Stimulated activated CD4-positive, alpha-beta T cell treated with anti-CD3 and anti-CD28 coated beads, Interleukin-2, amount 100 ng/mL, for 48 hours (primary cell): ENCODE measurements around the gene C2orf69.

Experiments
- DNase-seq, 2 donors: peaks; one replicate each; pipeline ENCODE4 v3.0.0-alpha.2; 2020

Gene C2orf69

GRCh38 chr2:199916980-199917379 is 5.9 kb downstream of the C2orf69 start:
- DNase-seq: no peak

GRCh38 chr2:199922856-199923255 is 11.8 kb downstream of the C2orf69 start:
- no peak for DNase-seq

- no peak for DNase-seq
These were observed 12.8 kb downstream of the C2orf69 start for GRCh38 chr2:199923924-199924323.

GRCh38 chr2:199926806-199927205 is 15.7 kb downstream of the C2orf69 start:
- no peak for DNase-seq

GRCh38 chr2:199928226-199928625 is 17.1 kb downstream of the C2orf69 start:
- DNase-seq: no peak

GRCh38 chr2:199928626-199929025 is 17.5 kb downstream of the C2orf69 start:
- no peak for DNase-seq

- no peak for DNase-seq
These were observed 18.2 kb downstream of the C2orf69 start for GRCh38 chr2:199929262-199929661.

GRCh38 chr2:199932312-199932855 is 21.3 kb downstream of the C2orf69 start:
- no peak for DNase-seq

- no peak for DNase-seq
These were observed 22.4 kb downstream of the C2orf69 start for GRCh38 chr2:199933466-199933865.

- no peak for DNase-seq
These were observed 25.5 kb downstream of the C2orf69 start for GRCh38 chr2:199936554-199936953.

- no peak for DNase-seq
These were observed 29.3 kb downstream of the C2orf69 start for GRCh38 chr2:199940373-199940772.

GRCh38 chr2:199943373-199943772 is 32.3 kb downstream of the C2orf69 start:
- DNase-seq: no peak

GRCh38 chr2:199946196-199946595 is 35.1 kb downstream of the C2orf69 start:
- no peak for DNase-seq

GRCh38 chr2:199946836-199947235 is 35.7 kb downstream of the C2orf69 start:
- DNase-seq: no peak

- DNase-seq: no peak
These were observed 39.3 kb downstream of the C2orf69 start for GRCh38 chr2:199950396-199950795.

- no peak for DNase-seq
These were observed 39.9 kb downstream of the C2orf69 start for GRCh38 chr2:199951023-199951422.

GRCh38 chr2:199955007-199955338 is 43.9 kb downstream of the C2orf69 start:
- no peak for DNase-seq

- DNase-seq: peak; percentile 71 to 72
These were observed 44.4 kb downstream of the C2orf69 start, which contains the start of the genes MAIP1 and TYW5 for GRCh38 chr2:199955339-199956061. MAIP1 (plus strand) TSS chr2:199955582; CDS start chr2:199955799, 217 bp downstream. TYW5 (minus strand) TSS chr2:199955491; CDS start chr2:199955470, 21 bp downstream.

- DNase-seq: no peak
These were observed 44.9 kb downstream of the C2orf69 start for GRCh38 chr2:199956062-199956380.

GRCh38 chr2:199958014-199958413 is 46.9 kb downstream of the C2orf69 start:
- DNase-seq: no peak

GRCh38 chr2:199962203-199962602 is 51.1 kb downstream of the C2orf69 start:
- DNase-seq: no peak

GRCh38 chr2:199966405-199966804 is 55.3 kb downstream of the C2orf69 start:
- DNase-seq: no peak

- DNase-seq: no peak
These were observed 55.9 kb downstream of the C2orf69 start for GRCh38 chr2:199966976-199967375.

- DNase-seq: no peak
These were observed 57.0 kb downstream of the C2orf69 start for GRCh38 chr2:199968126-199968525.

- DNase-seq: no peak
These were observed 61.1 kb downstream of the C2orf69 start for GRCh38 chr2:199972088-199972626.
